Fibroblast of lung (primary cell): ENCODE results near the gene GRM8.

Source experiments
- EZH2 ChIP-seq: IDR thresholded peaks from 2 replicates; pipeline ENCODE4 v1.5.1; 2012; ENCODE audit warnings: low read length, control low read depth, mild to moderate bottlenecking; ENCODE audit errors: missing control alignments
- TF ChIP-seq, protein P1 (sequence below), 2 donors: IDR thresholded peaks in 1 of 2; conservative IDR thresholded peaks in 1 of 2; 1 replicate in 1 of 2; 2 replicates in 1 of 2; pipeline ENCODE4 v1.5.1; 2011 to 2012; ENCODE audit warnings: low read length in 2 of 2, control low read depth in 1 of 2, inconsistent platforms in 1 of 2, low read depth in 1 of 2, mild to moderate bottlenecking in 1 of 2

DNA sequence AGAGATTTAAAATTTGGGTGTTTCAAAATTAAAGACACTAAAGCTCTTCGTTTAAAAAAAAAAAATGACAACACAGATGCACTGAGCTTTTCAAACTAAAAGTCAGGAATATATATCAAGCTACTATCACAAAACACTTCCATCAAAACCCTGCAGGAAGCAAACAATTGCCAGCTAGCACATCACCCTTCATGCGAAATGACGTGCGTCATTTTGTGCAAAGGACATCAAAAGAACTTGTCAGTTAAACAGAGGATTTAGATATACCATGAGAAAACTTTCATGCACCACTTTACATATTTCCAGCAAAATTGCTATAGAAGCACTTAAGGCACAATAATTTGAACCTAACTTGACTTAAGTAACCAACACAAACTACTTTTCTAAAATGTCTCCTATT, 264.7 kb downstream of the GRM8 start:
- TF ChIP-seq EZH2, result no peak
- TF ChIP-seq, protein P1, sequence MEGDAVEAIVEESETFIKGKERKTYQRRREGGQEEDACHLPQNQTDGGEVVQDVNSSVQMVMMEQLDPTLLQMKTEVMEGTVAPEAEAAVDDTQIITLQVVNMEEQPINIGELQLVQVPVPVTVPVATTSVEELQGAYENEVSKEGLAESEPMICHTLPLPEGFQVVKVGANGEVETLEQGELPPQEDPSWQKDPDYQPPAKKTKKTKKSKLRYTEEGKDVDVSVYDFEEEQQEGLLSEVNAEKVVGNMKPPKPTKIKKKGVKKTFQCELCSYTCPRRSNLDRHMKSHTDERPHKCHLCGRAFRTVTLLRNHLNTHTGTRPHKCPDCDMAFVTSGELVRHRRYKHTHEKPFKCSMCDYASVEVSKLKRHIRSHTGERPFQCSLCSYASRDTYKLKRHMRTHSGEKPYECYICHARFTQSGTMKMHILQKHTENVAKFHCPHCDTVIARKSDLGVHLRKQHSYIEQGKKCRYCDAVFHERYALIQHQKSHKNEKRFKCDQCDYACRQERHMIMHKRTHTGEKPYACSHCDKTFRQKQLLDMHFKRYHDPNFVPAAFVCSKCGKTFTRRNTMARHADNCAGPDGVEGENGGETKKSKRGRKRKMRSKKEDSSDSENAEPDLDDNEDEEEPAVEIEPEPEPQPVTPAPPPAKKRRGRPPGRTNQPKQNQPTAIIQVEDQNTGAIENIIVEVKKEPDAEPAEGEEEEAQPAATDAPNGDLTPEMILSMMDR (conservative IDR thresholded peaks at IDR 0.05 in 1 of 2, IDR thresholded peaks at IDR 0.05 in 1 of 2; ENCODE audit: low read depth in 1 of 2, low read length in 2 of 2), result no peak
